Measurements from ENCODE around the gene ITGA1. TPM values are rescaled to one million over a fixed set of nuclear protein-coding genes. Genes with fewer than 3 reads are reported as not detected.
A peak's percentile ranks its signal among the peaks of the same experiment; 100 is the strongest.

ITGA1 gene
- total and polyA plus RNA-seq, 2 of the 8 experiments (the other 6 are each of a cell fraction or from before 2014, with no cell fraction given): 2.3 to 9.0 TPM

DNA sequence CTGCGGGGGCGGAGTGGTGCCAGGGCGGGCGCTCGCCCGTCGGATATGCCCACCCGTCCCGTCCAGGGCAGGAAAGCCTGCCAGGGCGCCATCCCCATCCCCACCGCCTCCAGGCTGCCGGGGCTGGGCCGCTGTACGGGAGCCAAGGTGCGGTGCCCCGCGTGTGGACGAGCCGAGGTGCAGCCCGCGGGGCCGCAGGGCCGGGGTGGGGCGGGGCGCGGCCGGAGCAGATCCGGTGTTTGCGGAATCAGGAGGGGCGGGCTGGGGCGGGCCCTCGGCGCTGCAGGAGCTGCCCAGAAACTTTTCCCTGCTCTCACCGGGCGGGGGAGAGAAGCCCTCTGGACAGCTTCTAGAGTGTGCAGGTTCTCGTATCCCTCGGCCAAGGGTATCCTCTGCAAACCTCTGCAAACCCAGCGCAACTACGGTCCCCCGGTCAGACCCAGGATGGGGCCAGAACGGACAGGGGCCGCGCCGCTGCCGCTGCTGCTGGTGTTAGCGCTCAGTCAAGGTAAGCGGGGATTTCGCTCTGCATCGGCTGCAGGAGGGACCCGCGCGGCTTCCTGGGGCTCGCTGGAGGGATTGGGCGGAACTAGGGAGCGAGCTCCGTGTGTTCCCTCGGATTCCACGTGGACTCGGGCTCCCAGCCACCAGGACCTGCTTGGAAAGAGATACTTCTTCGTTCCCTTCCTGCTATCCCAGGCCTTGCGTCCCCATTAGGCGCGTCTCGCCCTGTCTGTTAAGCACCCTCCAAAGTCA lies 201.5 kb downstream of the ITGA1 start, which contains the start of gene ITGA2:
ITGA2 (plus strand) TSS at position 328 of the 756 bp plus-strand sequence; CDS start at position 445, 117 bp downstream.
- no peaks in the 10 kb centered on the region for H3K79me1 ChIP-seq (ENCODE audit: low read depth, low read length)
- H3K9me3 ChIP-seq (ENCODE audit: insufficient read depth in 2 of 2, low read depth in 1 of 2, low read length in 1 of 2): no peaks in the 10 kb centered on the region
- H3K27ac ChIP-seq (ENCODE audit: low read depth, low read length): no peak within 1 kb of the TSS
- peaks cover 0 to 13% (median 10%) of the 10 kb centered on the region in 4 experiments; a peak in 4 of 7 replicates for H3K27me3 ChIP-seq (replicated peaks in 1 of 4; ENCODE audit: control insufficient read depth in 3 of 4, extremely low read depth in 1 of 4, insufficient read depth in 3 of 4, low read length in 3 of 4)
- ChIA-PET CTCF (ENCODE audit: partially characterized antibody) (interaction anchor here (0.7 to 6.5 kb wide), 7 partner anchors 8 to 297 kb away, joined by 3 to 44 read pairs (median 4); no protein-coding TSS in a partner anchor), POLR2A (ENCODE audit: partially characterized antibody) (interaction anchor here (0.9 kb wide), 1 partner anchor 35 kb away, joined by 3 read pairs; no protein-coding TSS in a partner anchor)
- H3K9ac ChIP-seq (replicated peaks in 1 of 4; ENCODE audit: extremely low read depth in 1 of 4, low read depth in 3 of 4, low read length in 3 of 4): peak within 1 kb of the TSS; percentile 52 to 84 (median 67)
- FAIRE-seq: no peak
- peak within 1 kb of the TSS; percentile 88; the same call in 1 of the 2 replicates for H3K18ac ChIP-seq (ENCODE audit: extremely low read depth, low read length)
- H3K4me2 ChIP-seq (ENCODE audit: insufficient read depth in 1 of 2, low read depth in 2 of 2, low read length in 2 of 2): peak within 1 kb of the TSS; percentile 88 to 95
- no peaks in the 10 kb centered on the region for H4K20me1 ChIP-seq (replicated peaks in 1 of 2; ENCODE audit: control insufficient read depth in 1 of 2, insufficient read depth in 2 of 2, low read length in 2 of 2)
- no peak within 1 kb of the TSS for H3K23ac ChIP-seq (ENCODE audit: insufficient read length)
- no peak within 1 kb of the TSS for H4K5ac ChIP-seq (ENCODE audit: insufficient read length, low read depth, low read length)
- peak within 1 kb of the TSS; percentile 93 for H2AFZ ChIP-seq (ENCODE audit: low read length)
- H3K4me1 ChIP-seq (replicated peaks in 1 of 4; ENCODE audit: control insufficient read depth in 3 of 4, insufficient read depth in 4 of 4, low read length in 3 of 4): no peaks in the 10 kb centered on the region; a peak in 1 of 7 replicates
- H4K91ac ChIP-seq (replicated peaks; ENCODE audit: insufficient read length, low read length): peak within 1 kb of the TSS; percentile 52
- no peak within 1 kb of the TSS for H3K14ac ChIP-seq (ENCODE audit: insufficient read length)
- H2BK12ac ChIP-seq (ENCODE audit: low read depth, low read length): peak within 1 kb of the TSS; percentile 89; the same call in 1 of the 2 replicates
- no peaks in the 10 kb centered on the region for H3K79me2 ChIP-seq (ENCODE audit: control insufficient read depth in 1 of 2, insufficient read depth in 2 of 2, low read length in 2 of 2)
- peaks cover 15% of the 10 kb centered on the region for H3K23me2 ChIP-seq (ENCODE audit: low read depth, low read length)
- H2BK120ac ChIP-seq (replicated peaks; ENCODE audit: low read depth, low read length): no peak within 1 kb of the TSS
- H2BK20ac ChIP-seq (ENCODE audit: low read length): no peak within 1 kb of the TSS
- DNase-seq (ENCODE audit: low read depth in 1 of 2, low spot score in 2 of 2): peak in 1 of 2 experiments; percentile 77
- no peak within 1 kb of the TSS for H2AK5ac ChIP-seq (ENCODE audit: low read depth, low read length)
- peak within 1 kb of the TSS; percentile 77 to 92 (median 88) for H3K4me3 ChIP-seq (ENCODE audit: extremely low read depth in 1 of 4, insufficient read depth in 2 of 4, low read depth in 3 of 4, low read length in 4 of 4)
- H2BK5ac ChIP-seq (ENCODE audit: low read depth, low read length): 0 out of 2 replicates have a peak within 1 kb of the TSS, but pooled peaks have one; percentile 27
- no peak within 1 kb of the TSS for H3K4ac ChIP-seq (replicated peaks; ENCODE audit: insufficient read length, low read depth, low read length)
- no peaks in the 10 kb centered on the region; a peak in 1 of 8 replicates for H3K36me3 ChIP-seq (ENCODE audit: control insufficient read depth in 2 of 4, insufficient read depth in 4 of 4, low read length in 3 of 4)
- peak within 1 kb of the TSS; percentile 17; the same call in 1 of the 2 replicates for H4K8ac ChIP-seq (ENCODE audit: extremely low read depth, insufficient read depth, low read length)
- WGBS, 2 experiments (ENCODE audit: extremely low coverage in 1 of 2, insufficient coverage in 1 of 2, insufficient read length in 1 of 2, insufficient replicate concordance in 2 of 2, low coverage in 1 of 2, low lambda C conversion rate in 2 of 2, missing lambda C conversion rate in 1 of 2): 3% methylated on average over 39 of the region's 64 CpGs; no CpG with 5 or more reads in 1 of the 2 experiments
- H3K56ac ChIP-seq (replicated peaks; ENCODE audit: insufficient read length, low read depth, low read length): no peak within 1 kb of the TSS
- peak within 1 kb of the TSS; percentile 88 for H2BK15ac ChIP-seq (ENCODE audit: low read length)
- TF ChIP-seq RFX5 (IDR thresholded peaks at IDR 0.05; ENCODE audit: borderline replicate concordance, low read depth, low read length) (no peak), RAD21 (IDR thresholded peaks at IDR 0.05 in 1 of 2, conservative IDR thresholded peaks at IDR 0.05 in 1 of 2; ENCODE audit: low read depth in 2 of 2, low read length in 2 of 2) (no peak), CREB1 (IDR thresholded peaks at IDR 0.05) (no peak), POLR2A (IDR thresholded peaks at IDR 0.05; ENCODE audit: control extremely low read depth in 1 of 2, low read depth in 2 of 2, low read length in 2 of 2) (peak in 1 of 2 experiments; percentile 33; a peak in 1 of 3 replicates), RBBP5 (IDR thresholded peaks at IDR 0.05; ENCODE audit: borderline replicate concordance, low read depth, low read length) (peak; percentile 87), HDAC2 (IDR thresholded peaks at IDR 0.05; ENCODE audit: borderline replicate concordance in 1 of 2, low read depth in 2 of 2, low read length in 2 of 2) (peak in 1 of 2 experiments; percentile 47; a peak in 1 of 4 replicates), KDM1A (IDR thresholded peaks at IDR 0.05; ENCODE audit: borderline replicate concordance, low read length) (0 out of 2 replicates have a peak, but pooled peaks have one; percentile 24), KDM4A (IDR thresholded peaks at IDR 0.05; ENCODE audit: low read depth, low read length, severe bottlenecking) (peak; percentile 90), EZH2 (IDR thresholded peaks at IDR 0.05; ENCODE audit: low read depth, low read length, severe bottlenecking) (peak; percentile 35)
- TF ChIP-seq, protein P1, sequence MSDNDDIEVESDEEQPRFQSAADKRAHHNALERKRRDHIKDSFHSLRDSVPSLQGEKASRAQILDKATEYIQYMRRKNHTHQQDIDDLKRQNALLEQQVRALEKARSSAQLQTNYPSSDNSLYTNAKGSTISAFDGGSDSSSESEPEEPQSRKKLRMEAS (IDR thresholded peaks at IDR 0.05): peak; percentile 53; the same call in 1 of the 2 replicates
